Vagina (tissue), 2 donors: Measurements from ENCODE around the gene TRIM24. TPM values are rescaled to one million over a fixed set of nuclear protein-coding genes. Genes with fewer than 3 reads are reported as not detected.

Experiments
- DNase-seq, 2 donors: peaks; one replicate each; pipeline ENCODE4 v3.0.0-alpha.2; 2017; ENCODE audit errors: extremely low spot score in 2 of 2
- H3K27ac ChIP-seq: fragments of 200-600 bp; sonication (generic); one replicate; pipeline ENCODE4 v1.5.1; 2019
- H3K27me3 ChIP-seq: fragments of 200-600 bp; sonication (generic); one replicate; pipeline ENCODE4 v1.5.1; 2019
- H3K36me3 ChIP-seq, 2 donors: fragments of 200-600 bp; sonication (generic); one replicate each; pipeline ENCODE4 v1.5.1; 2017 to 2019
- H3K4me1 ChIP-seq: fragments of 200-600 bp; sonication (generic); one replicate; pipeline ENCODE4 v1.5.1; 2019
- H3K4me3 ChIP-seq, 2 donors: fragments of 200-600 bp; sonication (generic); 1 replicate in 1 of 2; 2 replicates in 1 of 2; pipeline ENCODE4 v1.5.1; 2016 to 2019
- H3K9me3 ChIP-seq: fragments of 200-600 bp; sonication (generic); one replicate; pipeline ENCODE4 v1.5.1; 2019
- POLR2A ChIP-seq, 2 donors: fragments of 450-650 bp; IDR thresholded peaks; one replicate each; pipeline ENCODE4 v1.6.1; 2017; ENCODE audit warnings: antibody characterized with exemption in 2 of 2, mild to moderate bottlenecking in 2 of 2, moderate library complexity in 2 of 2
- POLR2AphosphoS5 ChIP-seq, 2 donors: sonication (generic); formaldehyde crosslinking; IDR thresholded peaks; one replicate each; pipeline ENCODE4 v1.9.0; 2017; ENCODE audit warnings: antibody characterized with exemption in 2 of 2, mild to moderate bottlenecking in 2 of 2, low read depth in 1 of 2; ENCODE audit not compliant: insufficient read depth in 1 of 2
- intact Hi-C: fragments of 100-400 bp; cut with DNase I; formaldehyde crosslinking; loops from one replicate; pipeline ENCODE4 v1.15.1; 2023
- total RNA-seq: library from RNA; depleted of rRNA; stranded (reverse); fragments of >200 nt; gene quantifications from one replicate; pipeline ENCODE4 v1.2.3, GENCODE V29; 2016
- TF ChIP-seq, protein P1 (sequence below), 3 experiments: fragments of 450-650 bp in 2 of 3; fragments of 200-600 bp in 1 of 3; sonication (generic) in 1 of 3; IDR thresholded peaks; one replicate each; pipeline ENCODE4 v1.5.1; 2017 to 2019; ENCODE audit warnings: antibody characterized with exemption in 3 of 3, mild to moderate bottlenecking in 2 of 3, moderate library complexity in 2 of 3

Gene TRIM24
- total RNA-seq, 1 donor from 2014 or later: 12.5 TPM

- Histone ChIP-seq H3K9me3 (no peaks in the 10 kb centered on the region), H3K4me1 (no peaks in the 10 kb centered on the region), H3K27me3 (no peaks in the 10 kb centered on the region), H3K36me3 (peaks cover 0 to 49% of the 10 kb centered on the region in 2 donors), H3K4me3 (no peak overlapping the region), H3K27ac (no peak overlapping the region)
- TF ChIP-seq POLR2AphosphoS5 (IDR thresholded peaks at IDR 0.05; ENCODE audit: insufficient read depth in 1 of 2, low read depth in 1 of 2) (no peak), POLR2A (IDR thresholded peaks at IDR 0.05) (no peak)
- TF ChIP-seq, protein P1, sequence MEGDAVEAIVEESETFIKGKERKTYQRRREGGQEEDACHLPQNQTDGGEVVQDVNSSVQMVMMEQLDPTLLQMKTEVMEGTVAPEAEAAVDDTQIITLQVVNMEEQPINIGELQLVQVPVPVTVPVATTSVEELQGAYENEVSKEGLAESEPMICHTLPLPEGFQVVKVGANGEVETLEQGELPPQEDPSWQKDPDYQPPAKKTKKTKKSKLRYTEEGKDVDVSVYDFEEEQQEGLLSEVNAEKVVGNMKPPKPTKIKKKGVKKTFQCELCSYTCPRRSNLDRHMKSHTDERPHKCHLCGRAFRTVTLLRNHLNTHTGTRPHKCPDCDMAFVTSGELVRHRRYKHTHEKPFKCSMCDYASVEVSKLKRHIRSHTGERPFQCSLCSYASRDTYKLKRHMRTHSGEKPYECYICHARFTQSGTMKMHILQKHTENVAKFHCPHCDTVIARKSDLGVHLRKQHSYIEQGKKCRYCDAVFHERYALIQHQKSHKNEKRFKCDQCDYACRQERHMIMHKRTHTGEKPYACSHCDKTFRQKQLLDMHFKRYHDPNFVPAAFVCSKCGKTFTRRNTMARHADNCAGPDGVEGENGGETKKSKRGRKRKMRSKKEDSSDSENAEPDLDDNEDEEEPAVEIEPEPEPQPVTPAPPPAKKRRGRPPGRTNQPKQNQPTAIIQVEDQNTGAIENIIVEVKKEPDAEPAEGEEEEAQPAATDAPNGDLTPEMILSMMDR (IDR thresholded peaks at IDR 0.05): no peak
- intact Hi-C loops: no loop called here
- DNase-seq: no peak
Measured at GRCh38 chr7:138584696-138585095, 124.6 kb downstream of the TRIM24 start.

GRCh38 chr7:138585283-138585993, 125.4 kb downstream of the TRIM24 start:
- Histone ChIP-seq H3K27ac (no peak overlapping the region), H3K27me3 (no peaks in the 10 kb centered on the region), H3K9me3 (no peaks in the 10 kb centered on the region), H3K36me3 (peaks cover 0 to 42% of the 10 kb centered on the region in 2 donors), H3K4me1 (no peaks in the 10 kb centered on the region), H3K4me3 (no peak overlapping the region)
- DNase-seq: no peak
- intact Hi-C loops: no loop called here
- TF ChIP-seq, protein P1 (IDR thresholded peaks at IDR 0.05): no peak
- TF ChIP-seq POLR2A (IDR thresholded peaks at IDR 0.05): no peak
- TF ChIP-seq POLR2AphosphoS5 (IDR thresholded peaks at IDR 0.05; ENCODE audit: insufficient read depth in 1 of 2, low read depth in 1 of 2): no peak

DNA sequence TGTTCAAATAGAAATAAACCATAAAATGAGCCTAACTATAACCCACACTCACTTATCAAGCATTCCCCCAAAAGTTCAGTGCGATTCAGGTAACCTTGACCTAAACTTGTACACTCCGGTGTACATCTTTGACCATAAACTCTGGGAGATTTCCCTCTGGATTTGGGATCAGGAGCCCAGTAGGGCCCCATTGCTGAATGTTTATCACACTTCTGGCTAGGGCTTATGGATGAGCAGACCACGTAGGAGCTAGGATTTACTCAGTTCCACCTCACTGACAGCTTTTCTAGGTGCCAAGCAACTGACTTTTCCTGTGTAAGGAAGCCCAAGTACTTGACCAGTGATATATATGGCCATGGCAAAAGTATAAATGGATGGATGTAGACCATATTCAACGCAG, 127.4 kb downstream of the TRIM24 start:
- H3K27me3 ChIP-seq: no peaks in the 10 kb centered on the region
- DNase-seq: no peak
- no peak for TF ChIP-seq POLR2AphosphoS5 (IDR thresholded peaks at IDR 0.05; ENCODE audit: insufficient read depth in 1 of 2, low read depth in 1 of 2)
- no peak for TF ChIP-seq POLR2A (IDR thresholded peaks at IDR 0.05)
- TF ChIP-seq, protein P1 (IDR thresholded peaks at IDR 0.05): no peak
- H3K27ac ChIP-seq: no peak overlapping the region
- H3K9me3 ChIP-seq: no peaks in the 10 kb centered on the region
- H3K4me1 ChIP-seq: no peaks in the 10 kb centered on the region
- peaks cover 0 to 31% of the 10 kb centered on the region in 2 donors for H3K36me3 ChIP-seq
- intact Hi-C loops: no loop called here
- no peak overlapping the region for H3K4me3 ChIP-seq

GRCh38 chr7:138588986-138589385, 128.9 kb downstream of the TRIM24 start:
- no peaks in the 10 kb centered on the region for H3K4me1 ChIP-seq
- TF ChIP-seq POLR2A (IDR thresholded peaks at IDR 0.05) (no peak), POLR2AphosphoS5 (IDR thresholded peaks at IDR 0.05; ENCODE audit: insufficient read depth in 1 of 2, low read depth in 1 of 2) (no peak)
- TF ChIP-seq, protein P1 (IDR thresholded peaks at IDR 0.05): no peak
- no peak overlapping the region for H3K27ac ChIP-seq
- no peak overlapping the region for H3K4me3 ChIP-seq
- peaks cover 0 to 21% of the 10 kb centered on the region in 2 donors for H3K36me3 ChIP-seq
- no peak for DNase-seq
- intact Hi-C loops: no loop called here
- H3K9me3 ChIP-seq: no peaks in the 10 kb centered on the region
- H3K27me3 ChIP-seq: no peaks in the 10 kb centered on the region

DNA sequence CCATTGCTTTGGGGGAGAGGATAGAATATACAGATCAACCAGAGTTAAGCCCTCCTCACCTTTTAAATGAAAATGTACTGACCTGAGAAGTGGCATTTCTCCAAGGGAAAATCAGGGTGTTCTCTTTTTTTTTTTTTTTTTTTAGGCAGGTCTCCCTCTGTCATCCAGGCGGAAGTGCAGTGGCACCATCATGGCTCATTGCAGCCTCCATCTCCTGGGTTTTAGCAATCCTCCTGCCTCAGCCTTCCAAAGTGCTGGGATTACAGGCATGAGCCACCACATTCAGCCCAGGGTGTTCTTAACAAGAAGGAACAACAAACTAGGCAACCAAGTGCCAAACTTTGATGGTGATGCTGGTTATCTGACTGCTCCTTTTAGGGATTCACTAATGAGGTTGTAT, 130.1 kb downstream of the TRIM24 start:
- TF ChIP-seq, protein P1 (IDR thresholded peaks at IDR 0.05): no peak
- TF ChIP-seq POLR2A (IDR thresholded peaks at IDR 0.05): no peak
- no peak for TF ChIP-seq POLR2AphosphoS5 (IDR thresholded peaks at IDR 0.05; ENCODE audit: insufficient read depth in 1 of 2, low read depth in 1 of 2)
- intact Hi-C loops: loop anchor here (5.0 kb wide), 1 partner anchor 1677 kb away; no protein-coding TSS in a partner anchor
- Histone ChIP-seq H3K36me3 (peaks cover 0 to 9% of the 10 kb centered on the region in 2 donors), H3K27ac (no peak overlapping the region), H3K4me3 (no peak overlapping the region), H3K4me1 (no peaks in the 10 kb centered on the region), H3K27me3 (no peaks in the 10 kb centered on the region), H3K9me3 (no peaks in the 10 kb centered on the region)
- no peak for DNase-seq
